ENCODE results near the gene CRKL. TPM values are rescaled to one million over a fixed set of nuclear protein-coding genes. Genes with fewer than 3 reads are reported as not detected.

Gene CRKL
- total RNA-seq, 1 experiment from 2014 or later: 82.7 TPM

GRCh38 chr22:20951932-20952380 is 34.7 kb downstream of the CRKL start:
- intact Hi-C loops (cut with micrococcal nuclease; ENCODE audit: unreplicated experiment): loop anchor here (5.0 kb wide), 2 partner anchors 65 to 95 kb away; partner anchors contain the start of genes PI4KA and SNAP29
- no TSS peak for BruUV-seq (replicated peaks)
- H3K9me3 ChIP-seq: no peaks in the 10 kb centered on the region
- peaks cover 74% of the 10 kb centered on the region for H3K4me1 ChIP-seq
- ChIA-PET POLR2A (no interaction called here), CTCF (interaction anchor here (1.0 to 3.0 kb wide), 3 partner anchors 9 to 66 kb away, joined by 3 to 21 read pairs (median 14); partner anchors contain the start of gene CRKL)
- TF ChIP-seq CTCF (IDR thresholded peaks at IDR 0.05; ENCODE audit: insufficient read depth in 1 of 2, low read depth in 1 of 2, low read length in 1 of 2, severe bottlenecking in 1 of 2, unreplicated experiment in 1 of 2): no peak
- Mint-ChIP-seq H3K36me3 (ENCODE audit: insufficient read depth, unreplicated experiment) (peaks cover 79% of the 10 kb centered on the region), H3K27ac (ENCODE audit: unreplicated experiment) (no peak overlapping the region), H3K4me3 (ENCODE audit: unreplicated experiment) (no peak overlapping the region), H3K27me3 (ENCODE audit: insufficient read depth, unreplicated experiment) (no peaks in the 10 kb centered on the region), H3K9me3 (ENCODE audit: unreplicated experiment) (no peaks in the 10 kb centered on the region), H3K4me1 (ENCODE audit: low read depth, unreplicated experiment) (peaks cover 11% of the 10 kb centered on the region)
- H3K4me3 ChIP-seq (ENCODE audit: low read depth, low read length): no peak overlapping the region
- no peaks in the 10 kb centered on the region for H3K27me3 ChIP-seq (replicated peaks; ENCODE audit: control insufficient read depth, insufficient read depth, low read length)
- peak; percentile 31 to 61 for DNase-seq
- peaks cover 4% of the 10 kb centered on the region for H3K36me3 ChIP-seq (ENCODE audit: control insufficient read depth, insufficient read depth, low read length)

DNA sequence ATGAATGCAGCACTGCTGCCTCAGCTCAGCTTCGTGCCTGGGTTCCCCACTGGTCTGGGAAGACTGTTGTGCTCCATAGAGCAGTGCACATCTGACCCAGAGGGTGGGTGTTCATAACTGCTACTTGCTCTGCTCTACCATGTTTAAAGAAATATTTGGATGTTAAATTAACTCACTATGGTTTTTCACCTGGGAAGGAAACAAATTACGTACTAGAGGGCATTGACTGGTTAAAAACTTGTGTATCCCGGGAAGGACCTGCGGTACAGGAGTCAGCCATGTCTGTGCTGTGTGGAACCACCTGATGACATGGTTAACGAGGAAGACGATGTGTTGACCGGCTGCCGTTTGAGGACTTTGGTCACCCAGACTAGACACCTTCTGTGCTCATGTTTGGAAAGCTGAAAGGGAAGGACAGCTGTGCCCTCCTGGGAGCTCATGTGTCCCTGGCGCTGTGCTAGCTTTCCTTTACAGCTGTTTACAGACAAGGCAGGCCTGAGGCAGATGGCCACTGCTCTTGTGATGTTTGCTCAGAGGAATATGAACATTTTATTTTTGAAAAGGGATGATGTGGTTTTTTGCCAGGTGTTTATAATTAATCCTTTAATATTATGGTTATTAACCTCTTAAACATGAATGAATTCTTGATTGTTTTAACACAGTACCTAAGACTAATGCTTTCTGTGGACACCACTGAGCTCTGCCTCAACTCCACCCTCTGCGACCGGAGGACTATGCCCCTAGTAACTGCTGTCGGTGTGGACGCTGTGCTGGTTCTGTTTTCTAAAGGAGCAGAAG is 35.5 kb downstream of the CRKL start:
- no peaks in the 10 kb centered on the region for H3K9me3 Mint-ChIP-seq (ENCODE audit: unreplicated experiment)
- H3K4me3 Mint-ChIP-seq (ENCODE audit: unreplicated experiment): no peak overlapping the region
- H3K36me3 Mint-ChIP-seq (ENCODE audit: insufficient read depth, unreplicated experiment): peaks cover 87% of the 10 kb centered on the region
- TF ChIP-seq CTCF (IDR thresholded peaks at IDR 0.05; ENCODE audit: insufficient read depth in 1 of 2, low read depth in 1 of 2, low read length in 1 of 2, severe bottlenecking in 1 of 2, unreplicated experiment in 1 of 2): no peak
- intact Hi-C loops (cut with micrococcal nuclease; ENCODE audit: unreplicated experiment): loop anchor here (5.0 kb wide), 2 partner anchors 65 to 95 kb away; partner anchors contain the start of genes PI4KA and SNAP29
- peaks cover 4% of the 10 kb centered on the region for H3K36me3 ChIP-seq (ENCODE audit: control insufficient read depth, insufficient read depth, low read length)
- H3K4me3 ChIP-seq (ENCODE audit: low read depth, low read length): no peak overlapping the region
- CTCF ChIA-PET: interaction anchor here (1.0 to 3.0 kb wide), 3 partner anchors 9 to 67 kb away, joined by 3 to 21 read pairs (median 14); partner anchors contain the start of gene CRKL
- POLR2A ChIA-PET: interaction anchor here (0.6 to 1.2 kb wide), 2 partner anchors 29 to 49 kb away, joined by 3 to 4 read pairs; partner anchors contain the start of genes LZTR1 and THAP7
- no peaks in the 10 kb centered on the region for H3K27me3 ChIP-seq (replicated peaks; ENCODE audit: control insufficient read depth, insufficient read depth, low read length)
- H3K4me1 Mint-ChIP-seq (ENCODE audit: low read depth, unreplicated experiment): peaks cover 11% of the 10 kb centered on the region
- BruUV-seq (replicated peaks): no TSS peak
- no peaks in the 10 kb centered on the region for H3K9me3 ChIP-seq
- no peak for DNase-seq
- H3K4me1 ChIP-seq: peaks cover 74% of the 10 kb centered on the region
- H3K27ac Mint-ChIP-seq (ENCODE audit: unreplicated experiment): no peak overlapping the region
- H3K27me3 Mint-ChIP-seq (ENCODE audit: insufficient read depth, unreplicated experiment): no peaks in the 10 kb centered on the region

DNA sequence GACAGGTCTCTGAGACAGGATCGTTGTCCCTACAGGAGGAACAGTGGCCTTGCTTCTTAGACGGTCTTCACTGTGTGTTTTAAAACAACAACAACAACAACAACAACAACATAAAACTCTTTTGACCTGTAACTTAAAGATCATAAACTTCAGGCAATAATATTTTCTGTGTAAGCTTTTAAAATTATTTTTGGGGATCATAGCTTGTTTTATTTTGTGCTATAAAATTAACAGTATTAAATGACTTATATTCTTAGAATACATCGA is 36.1 kb downstream of the CRKL start:
- ChIA-PET POLR2A (interaction anchor here (1.2 kb wide), 1 partner anchor 29 kb away, joined by 3 read pairs; the partner anchor contains the start of gene LZTR1), CTCF (no interaction called here)
- H3K4me1 ChIP-seq: peaks cover 73% of the 10 kb centered on the region

More for the DNA sequence above, 36.1 kb downstream of the CRKL start:
- Histone ChIP-seq H3K9me3 (no peaks in the 10 kb centered on the region), H3K4me3 (ENCODE audit: low read depth, low read length) (no peak overlapping the region), H3K36me3 (ENCODE audit: control insufficient read depth, insufficient read depth, low read length) (peaks cover 4% of the 10 kb centered on the region), H3K27me3 (replicated peaks; ENCODE audit: control insufficient read depth, insufficient read depth, low read length) (no peaks in the 10 kb centered on the region)
- BruUV-seq (replicated peaks): no TSS peak
- Mint-ChIP-seq H3K36me3 (ENCODE audit: insufficient read depth, unreplicated experiment) (peaks cover 87% of the 10 kb centered on the region), H3K4me3 (ENCODE audit: unreplicated experiment) (no peak overlapping the region), H3K27ac (ENCODE audit: unreplicated experiment) (peak overlapping the region; percentile 57), H3K4me1 (ENCODE audit: low read depth, unreplicated experiment) (peaks cover 11% of the 10 kb centered on the region), H3K9me3 (ENCODE audit: unreplicated experiment) (no peaks in the 10 kb centered on the region), H3K27me3 (ENCODE audit: insufficient read depth, unreplicated experiment) (no peaks in the 10 kb centered on the region)
- TF ChIP-seq CTCF (IDR thresholded peaks at IDR 0.05; ENCODE audit: insufficient read depth in 1 of 2, low read depth in 1 of 2, low read length in 1 of 2, severe bottlenecking in 1 of 2, unreplicated experiment in 1 of 2): no peak
- intact Hi-C loops (cut with micrococcal nuclease; ENCODE audit: unreplicated experiment): loop anchor here (5.0 kb wide), 2 partner anchors 66 to 96 kb away; partner anchors contain the start of genes PI4KA and SNAP29
- DNase-seq: no peak
